AG04450 (cell line): ENCODE measurements around the gene PDGFD. TPM values are rescaled to one million over a fixed set of nuclear protein-coding genes. Genes with fewer than 3 reads are reported as not detected.

ENCODE experiments used
- CTCF ChIA-PET: fragments of 300-600, 350-600 bp; formaldehyde crosslinking; extraction: SDS; loops from one replicate; lab custom pipeline; 2022; ENCODE audit warnings: antibody characterized with exemption, inconsistent platforms; lab: Charles Lee
- POLR2A ChIA-PET: fragments of 350-600 bp; formaldehyde crosslinking; extraction: SDS; loops from one replicate; lab custom pipeline; 2021; ENCODE audit warnings: antibody characterized with exemption, inconsistent platforms; lab: Yijun Ruan, JAX
- DNase-seq: peaks from one replicate; pipeline ENCODE4 v3.0.0-alpha.2; 2011; ENCODE audit warnings: low read depth, low spot score
- H3K27ac ChIP-seq: one replicate; pipeline ENCODE4 v1.5.1; 2012; ENCODE audit warnings: low read depth, low read length, control low read depth
- H3K27me3 ChIP-seq: one replicate; pipeline ENCODE4 v1.6.0; 2012; ENCODE audit warnings: low read length; ENCODE audit not compliant: control insufficient read depth, insufficient read depth
- H3K4me3 ChIP-seq: 2 replicates; pipeline ENCODE4 v1.5.1; 2011; ENCODE audit warnings: mild to moderate bottlenecking, low read depth, low read length, control low read depth
- H3K9me3 ChIP-seq: 2 replicates; pipeline ENCODE4 v1.5.1; 2012; ENCODE audit warnings: low read length; ENCODE audit not compliant: control insufficient read depth, insufficient read depth
- polyA plus RNA-seq: library from polyadenylated mRNA; depleted of rRNA; stranded (reverse); fragments of >200 nt; gene quantifications from 2 replicates; pipeline ENCODE4 v1.2.3, GENCODE V29; 2011
- TF ChIP-seq, protein P1 (sequence below): IDR thresholded peaks from 2 replicates; pipeline ENCODE4 v1.5.1; 2011; ENCODE audit warnings: low read depth, low read length, control low read depth, inconsistent platforms

Gene PDGFD
- polyA plus RNA-seq, 1 experiment = 58.1 TPM

- Histone ChIP-seq H3K27me3 (no peaks in the 10 kb centered on the region), H3K4me3 (no peak overlapping the region), H3K27ac (no peak overlapping the region), H3K9me3 (no peaks in the 10 kb centered on the region)
- CTCF ChIA-PET = interaction anchor here (1.1 kb wide), 1 partner anchor 315 kb away, joined by 3 read pairs; no protein-coding TSS in a partner anchor
- TF ChIP-seq, protein P1, sequence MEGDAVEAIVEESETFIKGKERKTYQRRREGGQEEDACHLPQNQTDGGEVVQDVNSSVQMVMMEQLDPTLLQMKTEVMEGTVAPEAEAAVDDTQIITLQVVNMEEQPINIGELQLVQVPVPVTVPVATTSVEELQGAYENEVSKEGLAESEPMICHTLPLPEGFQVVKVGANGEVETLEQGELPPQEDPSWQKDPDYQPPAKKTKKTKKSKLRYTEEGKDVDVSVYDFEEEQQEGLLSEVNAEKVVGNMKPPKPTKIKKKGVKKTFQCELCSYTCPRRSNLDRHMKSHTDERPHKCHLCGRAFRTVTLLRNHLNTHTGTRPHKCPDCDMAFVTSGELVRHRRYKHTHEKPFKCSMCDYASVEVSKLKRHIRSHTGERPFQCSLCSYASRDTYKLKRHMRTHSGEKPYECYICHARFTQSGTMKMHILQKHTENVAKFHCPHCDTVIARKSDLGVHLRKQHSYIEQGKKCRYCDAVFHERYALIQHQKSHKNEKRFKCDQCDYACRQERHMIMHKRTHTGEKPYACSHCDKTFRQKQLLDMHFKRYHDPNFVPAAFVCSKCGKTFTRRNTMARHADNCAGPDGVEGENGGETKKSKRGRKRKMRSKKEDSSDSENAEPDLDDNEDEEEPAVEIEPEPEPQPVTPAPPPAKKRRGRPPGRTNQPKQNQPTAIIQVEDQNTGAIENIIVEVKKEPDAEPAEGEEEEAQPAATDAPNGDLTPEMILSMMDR = no peak
- POLR2A ChIA-PET = no interaction called here
- DNase-seq = no peak
Measured at GRCh38 chr11:103997082-103997481, 166.9 kb downstream of the PDGFD start.

DNA sequence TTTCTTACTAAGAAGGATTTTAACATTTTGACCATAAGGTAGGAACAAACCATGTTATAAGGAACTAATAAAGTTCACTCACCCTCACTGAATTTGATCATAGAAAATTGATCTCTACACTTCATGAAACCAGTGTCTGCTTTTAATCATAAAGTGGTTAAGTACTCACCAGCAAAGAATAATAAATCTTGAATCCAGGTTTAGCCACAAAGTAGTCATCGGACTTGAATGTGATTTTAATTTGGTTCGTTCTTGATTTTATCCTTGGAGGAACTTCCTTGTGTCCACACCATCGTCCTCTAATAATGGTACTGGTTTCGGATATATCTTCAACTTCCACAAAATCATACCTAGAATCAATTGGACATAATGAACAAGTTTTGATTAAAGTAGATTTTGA is 168.1 kb downstream of the PDGFD start:
- Histone ChIP-seq H3K4me3 (no peak overlapping the region), H3K27ac (no peak overlapping the region), H3K9me3 (no peaks in the 10 kb centered on the region), H3K27me3 (no peaks in the 10 kb centered on the region)
- no peak for DNase-seq
- ChIA-PET CTCF (no interaction called here), POLR2A (no interaction called here)
- TF ChIP-seq, protein P1 = no peak

DNA sequence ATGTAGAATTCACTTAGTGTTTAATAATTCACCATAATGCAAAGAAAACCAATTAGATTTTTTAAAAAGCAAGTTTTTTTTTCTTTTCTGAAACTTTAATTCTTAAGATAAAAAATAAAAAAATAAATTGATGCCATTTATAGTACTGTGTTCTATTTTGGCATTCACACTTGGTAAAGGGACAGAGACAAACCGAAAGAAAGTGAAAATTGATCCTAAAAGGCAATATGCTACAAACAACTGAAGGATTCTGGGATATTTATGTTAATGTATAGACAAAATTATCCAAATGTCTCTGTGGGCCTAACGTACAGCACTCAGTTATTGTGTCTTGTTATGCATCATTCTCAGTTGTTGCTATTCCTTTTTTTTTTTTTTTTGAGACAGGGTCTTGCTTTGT is 169.4 kb downstream of the PDGFD start:
- ChIA-PET CTCF (no interaction called here), POLR2A (no interaction called here)
- no peak for DNase-seq
- no peak overlapping the region for H3K4me3 ChIP-seq
- no peaks in the 10 kb centered on the region for H3K27me3 ChIP-seq
- no peak overlapping the region for H3K27ac ChIP-seq
- TF ChIP-seq, protein P1 = no peak
- no peaks in the 10 kb centered on the region for H3K9me3 ChIP-seq

DNA sequence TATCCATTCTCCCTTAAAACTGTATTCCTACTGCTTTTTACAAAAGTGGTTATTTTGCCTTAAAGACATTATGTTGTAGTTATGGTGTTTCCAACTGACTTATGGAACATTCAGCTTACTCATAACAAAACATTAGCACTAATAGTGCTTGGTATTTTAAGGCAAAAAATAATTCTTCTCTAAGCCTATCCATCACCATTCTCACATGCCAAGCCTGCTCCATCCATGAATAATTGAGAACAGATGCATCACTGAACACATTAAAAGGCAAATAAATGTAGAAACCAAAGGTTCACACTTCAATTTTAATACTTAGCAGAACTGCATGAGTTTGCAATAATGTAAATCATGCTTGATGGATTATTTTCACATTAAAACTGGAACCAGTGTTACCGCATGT is 169.9 kb downstream of the PDGFD start:
- Histone ChIP-seq H3K4me3 (no peak overlapping the region), H3K27ac (no peak overlapping the region), H3K27me3 (no peaks in the 10 kb centered on the region), H3K9me3 (no peaks in the 10 kb centered on the region)
- POLR2A ChIA-PET = no interaction called here
- CTCF ChIA-PET = no interaction called here
- TF ChIP-seq, protein P1 = no peak
- DNase-seq = no peak

DNA sequence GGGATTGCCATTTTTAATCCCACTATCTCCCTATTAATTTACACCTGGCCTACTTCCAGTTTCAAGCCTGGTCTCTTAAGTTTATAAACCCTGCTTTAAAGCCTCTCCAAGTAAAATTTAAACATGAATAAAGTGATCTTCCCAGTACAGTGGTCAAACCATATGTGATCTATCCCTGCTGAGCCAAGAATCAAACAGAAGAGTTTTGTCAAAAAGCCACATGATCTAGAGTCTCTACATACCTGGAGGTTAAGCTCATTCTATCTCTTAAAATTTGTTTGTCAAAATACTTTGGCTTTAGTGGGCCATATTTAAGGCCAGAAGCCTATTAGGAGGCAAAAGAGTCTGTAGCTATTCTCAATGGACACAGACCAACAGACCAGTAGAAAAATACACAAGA is 170.4 kb downstream of the PDGFD start:
- H3K27ac ChIP-seq = no peak overlapping the region
- no peak overlapping the region for H3K4me3 ChIP-seq
- POLR2A ChIA-PET = no interaction called here
- H3K27me3 ChIP-seq = no peaks in the 10 kb centered on the region
- CTCF ChIA-PET = interaction anchor here (0.7 kb wide), 1 partner anchor 523 kb away, joined by 3 read pairs; no protein-coding TSS in a partner anchor
- H3K9me3 ChIP-seq = no peaks in the 10 kb centered on the region
- DNase-seq = peak; percentile 61
- TF ChIP-seq, protein P1 = no peak
